Cardiac fibroblast (primary cell): ENCODE results near the gene VMP1.
"Not testable (repeated sequence)": the region's sequence is repeated elsewhere in the genome, so short reads cannot be mapped to it uniquely, and the experiment has no call there.

Experiments used
- DNase-seq, 2 donors: peaks; one replicate each; pipeline versions ENCODE4 v3.0.0 to v3.0.0-alpha.2; 2010; ENCODE audit warnings: low read depth in 2 of 2
- H3K4me3 ChIP-seq, 2 donors: replicated peaks in 1 of 2; 1 replicate in 1 of 2; 2 replicates in 1 of 2; pipeline ENCODE4 v1.5.1; 2011; ENCODE audit warnings: low read depth in 2 of 2, low read length in 2 of 2, mild to moderate bottlenecking in 2 of 2, moderate library complexity in 1 of 2
- TF ChIP-seq, protein P1 (sequence below): IDR thresholded peaks from one replicate; pipeline ENCODE4 v1.5.1; 2011; ENCODE audit warnings: low read depth, mild to moderate bottlenecking, low read length, inconsistent platforms

VMP1 gene

DNA sequence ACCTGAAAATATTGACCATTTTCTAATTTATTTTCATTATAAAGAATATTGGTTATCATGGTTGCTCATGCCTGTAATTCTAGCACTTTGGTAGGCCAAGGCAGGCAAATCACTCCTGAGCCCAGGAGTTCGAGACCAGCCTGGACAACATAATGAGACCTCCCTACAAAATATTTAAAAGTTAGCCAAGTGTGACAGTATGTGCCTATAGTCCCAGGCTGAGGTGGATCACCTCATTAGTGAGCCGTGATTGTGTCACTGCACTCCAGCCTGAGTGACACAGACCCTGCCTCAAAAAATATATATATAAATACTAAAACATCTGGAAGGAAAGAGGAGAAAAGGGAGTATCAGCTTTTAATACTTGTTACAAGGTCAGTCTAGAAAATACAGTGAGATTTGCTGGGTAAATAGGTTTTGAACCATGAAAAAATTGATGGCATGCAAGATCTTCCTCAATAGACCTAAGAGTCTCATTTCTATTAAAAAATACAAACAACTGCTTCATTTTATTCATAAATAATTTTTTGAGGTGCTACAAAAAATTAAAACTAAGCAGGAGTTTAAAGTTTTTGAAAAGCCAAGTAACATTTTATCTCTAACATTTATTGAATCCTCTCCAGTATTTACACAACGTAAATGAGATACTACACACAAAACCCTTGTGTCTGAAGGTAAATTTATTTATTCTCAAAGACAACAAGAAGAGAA is 137.6 kb downstream of the VMP1 start:
- DNase-seq = peak; percentile 77 to 87
- H3K4me3 ChIP-seq = no peak overlapping the region
- TF ChIP-seq, protein P1, sequence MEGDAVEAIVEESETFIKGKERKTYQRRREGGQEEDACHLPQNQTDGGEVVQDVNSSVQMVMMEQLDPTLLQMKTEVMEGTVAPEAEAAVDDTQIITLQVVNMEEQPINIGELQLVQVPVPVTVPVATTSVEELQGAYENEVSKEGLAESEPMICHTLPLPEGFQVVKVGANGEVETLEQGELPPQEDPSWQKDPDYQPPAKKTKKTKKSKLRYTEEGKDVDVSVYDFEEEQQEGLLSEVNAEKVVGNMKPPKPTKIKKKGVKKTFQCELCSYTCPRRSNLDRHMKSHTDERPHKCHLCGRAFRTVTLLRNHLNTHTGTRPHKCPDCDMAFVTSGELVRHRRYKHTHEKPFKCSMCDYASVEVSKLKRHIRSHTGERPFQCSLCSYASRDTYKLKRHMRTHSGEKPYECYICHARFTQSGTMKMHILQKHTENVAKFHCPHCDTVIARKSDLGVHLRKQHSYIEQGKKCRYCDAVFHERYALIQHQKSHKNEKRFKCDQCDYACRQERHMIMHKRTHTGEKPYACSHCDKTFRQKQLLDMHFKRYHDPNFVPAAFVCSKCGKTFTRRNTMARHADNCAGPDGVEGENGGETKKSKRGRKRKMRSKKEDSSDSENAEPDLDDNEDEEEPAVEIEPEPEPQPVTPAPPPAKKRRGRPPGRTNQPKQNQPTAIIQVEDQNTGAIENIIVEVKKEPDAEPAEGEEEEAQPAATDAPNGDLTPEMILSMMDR = no peak

DNA sequence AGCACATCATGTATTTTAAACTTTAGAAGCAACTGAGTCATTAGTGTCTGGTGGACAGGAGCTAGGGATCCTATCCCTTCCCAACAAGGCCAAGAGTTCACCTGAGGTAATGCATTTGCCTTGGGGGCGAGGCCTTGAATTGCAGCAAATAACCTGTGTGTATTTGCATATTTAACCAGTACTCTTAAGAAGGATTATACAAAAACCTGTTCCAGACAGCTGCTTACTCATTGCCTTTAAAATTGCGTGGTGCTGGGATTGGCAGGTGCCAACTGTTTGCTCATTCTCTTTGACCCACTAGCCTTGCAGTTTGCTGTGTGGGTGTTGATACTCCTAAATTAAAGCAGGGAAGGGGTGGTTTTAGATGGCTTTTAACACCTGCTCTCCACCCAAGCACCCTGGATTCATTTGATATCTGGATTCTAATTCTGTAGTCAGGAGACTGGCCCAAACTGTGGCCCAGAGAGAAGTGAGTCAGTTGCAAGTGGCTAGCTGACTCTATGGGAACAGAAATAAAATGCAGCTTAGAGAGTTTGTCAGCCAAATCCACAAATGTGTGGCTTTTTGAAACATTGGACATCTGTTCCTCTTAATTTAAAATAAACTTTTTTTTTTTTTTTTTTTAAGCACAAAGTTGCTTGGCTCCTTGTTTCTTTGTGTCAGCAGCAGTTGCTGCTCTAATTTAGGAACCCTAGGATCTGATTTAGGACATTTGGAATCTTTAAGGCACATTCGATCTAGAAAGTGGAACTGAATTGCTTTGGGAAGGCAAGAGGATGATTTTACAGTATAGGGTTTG is 138.3 kb downstream of the VMP1 start:
- TF ChIP-seq, protein P1 = peak; percentile 4
- H3K4me3 ChIP-seq = no peak overlapping the region
- DNase-seq = peak; percentile 78 to 90

DNA sequence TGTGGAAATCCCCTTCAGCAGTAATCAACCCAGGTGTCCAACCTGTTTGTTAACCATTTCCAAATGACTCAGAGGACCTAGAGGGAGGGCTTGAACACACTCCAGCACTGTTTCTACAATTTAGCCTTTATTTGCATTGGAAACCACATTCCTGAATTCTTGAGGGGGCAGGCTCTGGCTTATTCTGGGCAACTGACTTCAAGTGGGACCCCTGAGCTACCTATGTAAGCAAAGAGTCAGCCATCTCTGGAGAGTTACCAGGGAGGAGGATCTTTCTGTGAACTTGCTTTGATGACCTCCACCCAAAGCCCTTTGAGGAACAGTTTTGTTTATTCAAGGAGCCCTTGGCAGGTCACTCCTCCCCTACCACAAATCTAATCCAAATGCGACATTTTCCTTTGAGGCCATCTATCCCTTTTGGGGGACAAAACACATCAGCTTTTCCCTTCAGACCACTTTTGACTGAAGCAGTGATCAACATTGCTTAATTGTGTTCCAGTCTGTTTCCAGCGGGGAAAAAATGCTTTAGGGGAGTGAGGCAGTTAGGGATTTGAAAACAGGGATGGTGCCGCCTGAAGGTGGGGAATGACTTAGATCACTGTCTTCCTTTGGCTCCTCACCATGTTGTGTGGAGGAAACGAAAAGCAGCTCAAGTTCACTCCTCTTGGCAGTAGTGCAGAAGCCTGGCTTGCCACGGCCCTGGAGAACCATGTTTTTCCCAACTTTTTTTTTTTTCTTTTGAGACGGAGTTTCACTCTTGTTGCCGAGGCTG is 139.1 kb downstream of the VMP1 start:
- no peak overlapping the region for H3K4me3 ChIP-seq
- TF ChIP-seq, protein P1 = no peak
- peak; percentile 87 to 94 for DNase-seq

DNA sequence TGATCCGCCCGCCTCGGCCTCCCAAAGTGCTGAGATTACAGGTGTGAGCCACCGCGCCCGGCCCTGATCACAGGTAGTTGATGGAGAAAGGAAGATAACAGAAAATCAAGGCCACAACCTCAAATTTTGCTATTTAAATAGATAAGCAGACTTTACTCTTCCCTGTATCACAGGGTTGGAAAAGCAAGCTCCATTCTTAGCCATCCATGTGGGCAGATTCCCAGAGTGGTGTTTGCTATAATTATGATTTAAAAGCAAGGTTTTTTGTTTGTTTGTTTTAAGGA is 140.9 kb downstream of the VMP1 start:
- TF ChIP-seq, protein P1 = no peak
- DNase-seq = no peak
- H3K4me3 ChIP-seq = no peak overlapping the region

DNA sequence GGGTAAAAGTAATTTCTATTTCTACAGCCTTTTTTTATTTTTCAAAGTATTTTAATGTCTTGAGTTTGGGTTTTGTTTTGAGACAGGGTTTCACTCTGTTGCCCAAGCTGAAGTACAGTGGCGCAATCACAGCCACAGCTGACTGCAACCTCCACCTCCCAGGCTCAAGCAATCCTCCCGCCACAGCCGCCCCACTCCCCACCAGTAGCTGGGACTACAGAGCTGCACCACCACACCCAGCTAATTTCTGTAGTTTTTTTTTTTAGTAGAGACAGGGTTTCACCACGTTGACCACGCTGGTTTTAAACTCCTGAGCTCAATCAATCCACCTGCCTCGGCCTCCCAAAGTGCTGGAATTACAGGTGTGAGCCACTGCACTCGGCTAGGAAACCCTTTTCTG is 141.3 kb downstream of the VMP1 start:
- DNase-seq = peak; percentile 77 to 85
- TF ChIP-seq, protein P1 = no peak
- no peak overlapping the region for H3K4me3 ChIP-seq

DNA sequence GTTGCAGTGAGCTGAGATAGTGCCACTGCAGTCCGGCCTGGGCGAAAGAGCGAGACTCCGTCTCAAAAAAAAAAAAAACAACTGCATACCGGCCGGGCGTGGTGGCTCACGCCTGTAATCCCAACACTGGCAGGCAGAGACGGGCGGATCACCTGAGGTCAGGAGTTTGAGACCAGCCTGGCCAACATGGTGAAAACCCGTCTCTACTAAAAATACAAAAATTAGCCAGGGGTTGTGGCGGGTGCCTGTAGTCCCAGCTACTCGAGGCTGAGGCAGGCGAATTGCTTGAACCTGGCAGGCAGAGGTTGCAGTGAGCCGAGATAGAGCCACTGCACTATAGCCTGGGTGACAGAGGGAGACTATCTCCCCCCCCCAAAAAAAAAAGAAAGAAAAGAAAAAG is 142.9 kb downstream of the VMP1 start:
- not testable (repeated sequence) for DNase-seq, H3K4me3 ChIP-seq
